ENCODE data around the gene FOXP1.

FOXP1 gene

DNA sequence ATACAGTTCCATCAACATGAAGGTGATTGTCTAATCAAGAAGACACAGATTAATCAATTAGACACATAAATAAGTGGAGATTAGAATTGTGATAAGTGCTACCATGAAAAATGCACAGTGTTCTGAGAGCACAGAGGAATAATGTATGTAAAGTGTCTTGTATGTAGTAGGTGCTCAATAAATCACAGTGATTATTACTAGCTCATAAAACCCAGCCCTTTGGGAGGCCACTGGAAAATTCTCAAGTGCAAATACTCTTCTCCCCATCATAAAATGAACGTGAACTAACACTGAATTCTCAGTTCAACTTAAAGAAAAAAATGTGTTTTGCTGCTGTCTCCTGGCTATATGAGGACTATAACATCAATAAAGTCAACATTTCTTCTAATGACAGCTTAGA lies 368.2 kb downstream of the FOXP1 start:
- H3K27me3 ChIP-seq: no peaks in the 10 kb centered on the region
- H3K4me3 ChIP-seq (ENCODE audit: low read depth, low read length): no peak overlapping the region
- H3K36me3 ChIP-seq: no peaks in the 10 kb centered on the region
- H3K4me1 ChIP-seq: no peaks in the 10 kb centered on the region
- no peak for DNase-seq
- TF ChIP-seq CTCF (IDR thresholded peaks at IDR 0.05; ENCODE audit: low read depth, low read length): no peak
- H3K9me3 ChIP-seq: no peaks in the 10 kb centered on the region

- Histone ChIP-seq H3K4me1 (no peaks in the 10 kb centered on the region), H3K27me3 (no peaks in the 10 kb centered on the region), H3K36me3 (no peaks in the 10 kb centered on the region), H3K4me3 (ENCODE audit: low read depth, low read length) (no peak overlapping the region), H3K9me3 (no peaks in the 10 kb centered on the region)
- no peak for DNase-seq
- no peak for TF ChIP-seq CTCF (IDR thresholded peaks at IDR 0.05; ENCODE audit: low read depth, low read length)
Measured at GRCh38 chr3:71214797-71215196, 368.7 kb downstream of the FOXP1 start.

DNA sequence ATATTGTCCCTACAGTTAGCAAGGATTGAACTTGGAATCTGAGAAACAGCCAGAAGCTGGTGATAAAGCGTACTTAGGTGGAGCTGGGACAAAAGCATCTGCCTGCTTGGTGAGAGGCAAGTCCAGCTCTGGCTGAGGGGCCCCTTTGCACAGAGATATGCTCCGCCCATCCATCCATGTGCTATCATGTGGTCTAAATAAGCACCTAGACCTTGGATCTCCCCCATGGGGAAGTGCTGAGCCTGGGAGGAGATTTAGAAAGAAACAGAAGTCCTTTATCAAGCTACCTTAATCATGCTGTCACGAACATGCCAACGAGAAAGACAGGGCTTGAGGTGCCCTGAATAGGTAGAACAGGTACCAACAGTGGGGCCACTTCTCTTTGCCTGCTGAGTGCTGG lies 369.5 kb downstream of the FOXP1 start:
- no peaks in the 10 kb centered on the region for H3K36me3 ChIP-seq
- peaks cover 5% of the 10 kb centered on the region for H3K4me1 ChIP-seq
- no peak for TF ChIP-seq CTCF (IDR thresholded peaks at IDR 0.05; ENCODE audit: low read depth, low read length)
- H3K9me3 ChIP-seq: no peaks in the 10 kb centered on the region
- no peak for DNase-seq
- H3K4me3 ChIP-seq (ENCODE audit: low read depth, low read length): no peak overlapping the region
- no peaks in the 10 kb centered on the region for H3K27me3 ChIP-seq

DNA sequence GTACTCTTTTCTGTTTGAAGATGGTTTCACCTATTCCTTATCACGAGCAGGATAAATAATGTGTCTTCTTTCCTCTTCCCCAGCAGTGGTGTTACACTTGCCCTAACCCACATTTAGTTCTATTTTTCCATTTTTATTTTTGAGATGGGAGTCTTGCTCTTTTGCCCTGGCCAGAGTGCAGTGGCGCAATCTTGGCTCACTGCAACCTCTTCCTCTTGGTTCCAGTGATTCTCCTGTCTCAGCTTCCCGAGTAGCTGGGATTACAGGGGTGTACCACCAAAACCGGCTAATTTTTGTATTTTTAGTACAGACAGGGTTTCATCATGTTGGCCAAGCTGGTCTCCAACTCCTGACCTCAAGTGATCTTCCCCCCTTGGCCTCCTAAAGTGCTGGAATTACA lies 372.4 kb downstream of the FOXP1 start:
- no peak overlapping the region for H3K4me3 ChIP-seq (ENCODE audit: low read depth, low read length)
- no peaks in the 10 kb centered on the region for H3K27me3 ChIP-seq
- DNase-seq: no peak
- peaks cover 16% of the 10 kb centered on the region for H3K4me1 ChIP-seq
- H3K36me3 ChIP-seq: no peaks in the 10 kb centered on the region
- TF ChIP-seq CTCF (IDR thresholded peaks at IDR 0.05; ENCODE audit: low read depth, low read length): no peak
- no peaks in the 10 kb centered on the region for H3K9me3 ChIP-seq

- no peaks in the 10 kb centered on the region for H3K9me3 ChIP-seq
- H3K27me3 ChIP-seq: no peaks in the 10 kb centered on the region
- no peak for TF ChIP-seq CTCF (IDR thresholded peaks at IDR 0.05; ENCODE audit: low read depth, low read length)
- no peak overlapping the region for H3K4me3 ChIP-seq (ENCODE audit: low read depth, low read length)
- no peaks in the 10 kb centered on the region for H3K36me3 ChIP-seq
- H3K4me1 ChIP-seq: peaks cover 16% of the 10 kb centered on the region
- no peak for DNase-seq
Measured at GRCh38 chr3:71210257-71211007, 373.1 kb downstream of the FOXP1 start.

DNA sequence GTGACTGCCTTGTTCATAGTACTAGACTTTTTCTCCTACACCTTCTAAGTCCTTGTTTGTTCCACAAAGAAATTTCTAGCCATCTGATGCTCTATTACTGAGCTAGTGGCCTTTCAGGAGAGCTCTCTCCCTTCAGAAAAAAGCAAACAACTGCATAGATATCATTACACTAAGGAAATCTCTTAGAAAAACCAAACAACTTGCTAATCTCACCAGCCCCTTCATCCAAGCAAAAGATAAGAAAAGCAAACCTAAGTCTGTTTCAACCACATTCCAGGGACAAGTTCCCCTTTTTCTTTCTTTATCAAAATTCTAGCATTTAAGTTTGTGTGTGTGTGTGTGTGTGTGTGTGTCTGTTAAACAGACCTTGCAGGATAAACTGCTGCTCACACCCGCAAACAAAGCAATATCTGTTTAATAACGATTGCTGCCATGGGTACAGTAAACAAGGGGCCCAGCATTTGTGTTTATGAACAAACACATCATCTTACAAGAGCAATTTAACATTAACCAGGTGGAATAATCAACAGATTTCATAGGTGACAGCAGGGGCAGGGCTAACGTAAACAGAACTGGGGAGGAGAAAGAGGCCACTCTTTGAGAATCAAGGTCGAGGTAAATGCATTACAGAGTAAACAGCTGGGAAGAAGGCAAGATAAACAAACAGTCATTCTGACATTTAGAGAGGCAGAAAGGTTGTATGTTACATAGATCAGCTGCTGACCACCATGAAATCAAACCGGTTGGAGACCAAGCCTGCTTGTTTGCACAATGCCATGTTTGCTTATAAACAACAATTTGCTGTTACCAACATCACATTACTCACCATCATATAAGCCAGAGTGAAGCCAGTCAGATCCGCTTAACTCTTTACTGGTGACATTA lies 375.1 kb downstream of the FOXP1 start:
- Histone ChIP-seq H3K27me3 (no peaks in the 10 kb centered on the region), H3K4me1 (peaks cover 16% of the 10 kb centered on the region), H3K4me3 (ENCODE audit: low read depth, low read length) (no peak overlapping the region), H3K36me3 (no peaks in the 10 kb centered on the region), H3K9me3 (no peaks in the 10 kb centered on the region)
- no peak for TF ChIP-seq CTCF (IDR thresholded peaks at IDR 0.05; ENCODE audit: low read depth, low read length)
- DNase-seq: no peak

All from BE2C (cell line).